Suppressor macrophage (primary cell): ENCODE measurements around the gene GNPTAB.

Experiments
- DNase-seq, 4 experiments: peaks; one replicate each; pipeline ENCODE4 v3.0.0-alpha.2; 2020 to 2022

GNPTAB gene

GRCh38 chr12:101804409-101804808, 26.4 kb downstream of the GNPTAB start:
- DNase-seq, result no peak

- DNase-seq, result no peak
Measured at GRCh38 chr12:101803978-101804377, 26.8 kb downstream of the GNPTAB start.

GRCh38 chr12:101802486-101802885, 28.3 kb downstream of the GNPTAB start:
- no peak for DNase-seq

- DNase-seq, result no peak
Measured at GRCh38 chr12:101799774-101800173, 31.0 kb downstream of the GNPTAB start.

GRCh38 chr12:101795786-101796185, 35.0 kb downstream of the GNPTAB start:
- peak in 3 of 4 experiments; percentile 26 to 60 (median 60) for DNase-seq

GRCh38 chr12:101795013-101795412, 35.7 kb downstream of the GNPTAB start:
- DNase-seq, result no peak

- DNase-seq, result no peak
Measured at GRCh38 chr12:101794574-101794973, 36.2 kb downstream of the GNPTAB start.

- peak; percentile 46 to 70 (median 57) for DNase-seq
Measured at GRCh38 chr12:101793401-101793800, 37.4 kb downstream of the GNPTAB start.

- peak in 1 of 4 experiments; percentile 38 for DNase-seq
Measured at GRCh38 chr12:101792046-101792931, 38.5 kb downstream of the GNPTAB start.

GRCh38 chr12:101789171-101789570, 41.6 kb downstream of the GNPTAB start:
- DNase-seq, result no peak

- no peak for DNase-seq
Measured at GRCh38 chr12:101785671-101786070, 45.1 kb downstream of the GNPTAB start.

- DNase-seq, result no peak
Measured at GRCh38 chr12:101784376-101784775, 46.4 kb downstream of the GNPTAB start.

GRCh38 chr12:101783838-101784237, 46.9 kb downstream of the GNPTAB start:
- no peak for DNase-seq

- DNase-seq, result no peak
Measured at GRCh38 chr12:101783150-101783549, 47.6 kb downstream of the GNPTAB start.

GRCh38 chr12:101782273-101782731, 48.5 kb downstream of the GNPTAB start:
- DNase-seq, result no peak

GRCh38 chr12:101781834-101782233, 48.9 kb downstream of the GNPTAB start:
- DNase-seq, result no peak

- peak in 3 of 4 experiments; percentile 21 to 80 (median 78) for DNase-seq
Measured at GRCh38 chr12:101780599-101780998, 50.2 kb downstream of the GNPTAB start.

GRCh38 chr12:101779626-101780025, 51.1 kb downstream of the GNPTAB start:
- DNase-seq, result no peak

GRCh38 chr12:101779200-101779599, 51.6 kb downstream of the GNPTAB start:
- no peak for DNase-seq

- no peak for DNase-seq
Measured at GRCh38 chr12:101777978-101778377, 52.8 kb downstream of the GNPTAB start.

GRCh38 chr12:101777485-101777884, 53.3 kb downstream of the GNPTAB start:
- peak; percentile 64 to 83 (median 74) for DNase-seq

- no peak for DNase-seq
Measured at GRCh38 chr12:101775816-101776215, 54.9 kb downstream of the GNPTAB start.

GRCh38 chr12:101773650-101774162, 57.1 kb downstream of the GNPTAB start:
- peak; percentile 79 to 88 (median 86) for DNase-seq
